H1 (cell line): Measurements from ENCODE around the gene SGCD. TPM values are rescaled to one million over a fixed set of nuclear protein-coding genes. Genes with fewer than 3 reads are reported as not detected.

ENCODE experiments used
- CTCF ChIA-PET: fragments of 300-600 bp; sonication (Branson Sonifier 250); formaldehyde crosslinking; loops from one replicate; lab custom pipeline; 2021; ENCODE audit not compliant: partially characterized antibody; lab: Charles Lee
- POLR2A ChIA-PET: fragments of 300-600 bp; sonication (Branson Sonifier 250); formaldehyde crosslinking; loops from one replicate; lab custom pipeline; 2021; ENCODE audit warnings: inconsistent platforms; ENCODE audit not compliant: partially characterized antibody; lab: Charles Lee
- DNase-seq, 2 experiments: peaks; one replicate each; pipeline versions ENCODE4 v3.0.0 to v3.0.0-alpha.2; 2010 to 2022; ENCODE audit warnings: low spot score in 2 of 2, low read depth in 1 of 2, mixed read lengths in 1 of 2
- FAIRE-seq: peaks from 2 replicates; lab custom pipeline; 2011; peaks lifted over from hg19 to GRCh38; lab: Jason Lieb, UNC
- H2AFZ ChIP-seq: 2 replicates; pipeline ENCODE4 v1.8.1; 2012; ENCODE audit warnings: low read length, inconsistent platforms
- H2AK5ac ChIP-seq: 2 replicates; pipeline ENCODE4 v1.6.1; 2013; ENCODE audit warnings: low read depth, low read length
- H2BK120ac ChIP-seq: replicated peaks from 2 replicates; pipeline ENCODE3; 2013; ENCODE audit warnings: low read depth, low read length, inconsistent platforms
- H2BK12ac ChIP-seq: 2 replicates; pipeline ENCODE4 v1.6.1; 2013; ENCODE audit warnings: low read depth, low read length
- H2BK15ac ChIP-seq: 2 replicates; pipeline ENCODE4 v1.6.1; 2013; ENCODE audit warnings: low read length
- H2BK20ac ChIP-seq: 2 replicates; pipeline ENCODE4 v1.6.1; 2013; ENCODE audit warnings: low read length
- H2BK5ac ChIP-seq: 2 replicates; pipeline ENCODE4 v1.6.1; 2013; ENCODE audit warnings: low read depth, low read length
- H3K14ac ChIP-seq: 2 replicates; pipeline ENCODE4 v1.6.1; 2013; ENCODE audit warnings: inconsistent platforms; ENCODE audit not compliant: insufficient read length
- H3K18ac ChIP-seq: 2 replicates; pipeline ENCODE4 v1.6.1; 2013; ENCODE audit warnings: low read length; ENCODE audit errors: extremely low read depth
- H3K23ac ChIP-seq: 2 replicates; pipeline ENCODE4 v1.6.1; 2013; ENCODE audit warnings: inconsistent platforms; ENCODE audit not compliant: insufficient read length
- H3K23me2 ChIP-seq: 2 replicates; pipeline ENCODE4 v1.6.1; 2013; ENCODE audit warnings: low read depth, low read length
- H3K27ac ChIP-seq: 2 replicates; pipeline ENCODE4 v1.6.1; 2011; ENCODE audit warnings: low read depth, low read length, inconsistent platforms
- H3K27me3 ChIP-seq, 4 experiments: replicated peaks in 1 of 4; 1 replicate in 1 of 4; 2 replicates in 3 of 4; pipeline versions ENCODE4 v1.6.1 to v1.8.1; 2011 to 2013; ENCODE audit warnings: low read length in 3 of 4, mild to moderate bottlenecking in 3 of 4, inconsistent platforms in 2 of 4, mixed read lengths in 2 of 4, moderate library complexity in 1 of 4; ENCODE audit not compliant: control insufficient read depth in 3 of 4, insufficient read depth in 3 of 4; ENCODE audit errors: extremely low read depth in 1 of 4
- H3K36me3 ChIP-seq, 4 experiments: 2 replicates each; pipeline versions ENCODE4 v1.6.1 to v1.8.1; 2011 to 2013; ENCODE audit warnings: mild to moderate bottlenecking in 4 of 4, low read length in 3 of 4, moderate library complexity in 2 of 4, control low read depth in 1 of 4, inconsistent platforms in 1 of 4; ENCODE audit not compliant: insufficient read depth in 4 of 4, control insufficient read depth in 2 of 4
- H3K4ac ChIP-seq: replicated peaks from 2 replicates; pipeline ENCODE3; 2013; ENCODE audit warnings: low read length, low read depth, mixed read lengths, inconsistent platforms; ENCODE audit not compliant: insufficient read length
- H3K4me1 ChIP-seq, 4 experiments: replicated peaks in 1 of 4; 1 replicate in 1 of 4; 2 replicates in 3 of 4; pipeline versions ENCODE4 v1.6.1 to v1.8.1; 2011 to 2013; ENCODE audit warnings: low read length in 3 of 4, inconsistent platforms in 2 of 4, mixed read lengths in 1 of 4; ENCODE audit not compliant: insufficient read depth in 4 of 4, control insufficient read depth in 3 of 4
- H3K4me2 ChIP-seq, 2 experiments: 2 replicates each; pipeline versions ENCODE4 v1.6.1 to v1.8.1; 2011 to 2013; ENCODE audit warnings: low read depth in 2 of 2, low read length in 2 of 2, control low read depth in 1 of 2, inconsistent platforms in 1 of 2, mild to moderate bottlenecking in 1 of 2; ENCODE audit not compliant: insufficient read depth in 1 of 2
- H3K4me3 ChIP-seq, 4 experiments: fragments of 200-600, 300-600 bp in 1 of 4; sonication (generic), shearing (Covaris generic), sonication (Bioruptor Twin) in 1 of 4; 2 replicates each; pipeline versions ENCODE4 v1.5.1 to v1.8.1; 2011 to 2016; ENCODE audit warnings: low read length in 4 of 4, low read depth in 3 of 4, control low read depth in 2 of 4, inconsistent platforms in 2 of 4, mild to moderate bottlenecking in 2 of 4, mixed read lengths in 1 of 4, moderate library complexity in 1 of 4; ENCODE audit not compliant: insufficient read depth in 2 of 4; ENCODE audit errors: extremely low read depth in 1 of 4
- H3K56ac ChIP-seq: replicated peaks from 2 replicates; pipeline ENCODE3; 2013; ENCODE audit warnings: low read depth, mild to moderate bottlenecking, mixed read lengths, low read length, inconsistent platforms; ENCODE audit not compliant: insufficient read length
- H3K79me1 ChIP-seq: 2 replicates; pipeline ENCODE4 v1.6.1; 2013; ENCODE audit warnings: low read depth, low read length, control low read depth
- H3K79me2 ChIP-seq, 2 experiments: 2 replicates each; pipeline versions ENCODE4 v1.6.1 to v1.8.1; 2012 to 2013; ENCODE audit warnings: low read length in 2 of 2, mild to moderate bottlenecking in 2 of 2, inconsistent platforms in 1 of 2; ENCODE audit not compliant: insufficient read depth in 2 of 2, control insufficient read depth in 1 of 2
- H3K9ac ChIP-seq, 4 experiments: replicated peaks in 1 of 4; 1 replicate in 1 of 4; 2 replicates in 3 of 4; pipeline versions ENCODE4 v1.6.1 to v1.8.1; 2011 to 2013; ENCODE audit warnings: low read depth in 3 of 4, low read length in 3 of 4, control low read depth in 2 of 4, mild to moderate bottlenecking in 2 of 4, moderate library complexity in 2 of 4, inconsistent platforms in 1 of 4; ENCODE audit errors: extremely low read depth in 1 of 4
- H3K9me3 ChIP-seq, 2 experiments: 2 replicates each; pipeline versions ENCODE4 v1.6.1 to v1.8.1; 2012 to 2013; ENCODE audit warnings: mild to moderate bottlenecking in 2 of 2, moderate library complexity in 2 of 2, control low read depth in 1 of 2, inconsistent platforms in 1 of 2, low read depth in 1 of 2, low read length in 1 of 2, mixed read lengths in 1 of 2; ENCODE audit not compliant: insufficient read depth in 2 of 2
- H4K20me1 ChIP-seq, 2 experiments: replicated peaks in 1 of 2; 2 replicates each; pipeline versions ENCODE3 to v1.8.1; 2011 to 2013; ENCODE audit warnings: inconsistent platforms in 2 of 2, low read length in 2 of 2, mild to moderate bottlenecking in 1 of 2; ENCODE audit not compliant: insufficient read depth in 2 of 2, control insufficient read depth in 1 of 2
- H4K5ac ChIP-seq: 2 replicates; pipeline ENCODE4 v1.6.1; 2013; ENCODE audit warnings: low read length, low read depth, mixed read lengths, inconsistent platforms; ENCODE audit not compliant: insufficient read length
- H4K8ac ChIP-seq: 2 replicates; pipeline ENCODE4 v1.8.0; 2013; ENCODE audit warnings: mild to moderate bottlenecking, moderate library complexity, low read length, inconsistent platforms; ENCODE audit not compliant: insufficient read depth; ENCODE audit errors: extremely low read depth
- H4K91ac ChIP-seq: replicated peaks from 2 replicates; pipeline ENCODE3; 2013; ENCODE audit warnings: low read length, mixed read lengths, inconsistent platforms; ENCODE audit not compliant: insufficient read length
- BCL11A ChIP-seq, 2 experiments: IDR thresholded peaks; one replicate each; pipeline ENCODE4 v1.6.1; 2011; ENCODE audit warnings: low read depth in 2 of 2, low read length in 2 of 2, mild to moderate bottlenecking in 2 of 2
- BRCA1 ChIP-seq: IDR thresholded peaks from 2 replicates; pipeline ENCODE4 v1.6.1; 2012; ENCODE audit warnings: low read depth, low read length, improper control_type of control experiment
- GTF2F1 ChIP-seq: IDR thresholded peaks from 2 replicates; pipeline ENCODE4 v1.6.1; 2012; ENCODE audit warnings: low read depth, low read length, improper control_type of control experiment, borderline replicate concordance
- JUN ChIP-seq: IDR thresholded peaks from 2 replicates; pipeline ENCODE4 v1.6.1; 2011; ENCODE audit warnings: low read depth, mild to moderate bottlenecking, improper control_type of control experiment, low read length
- KDM1A ChIP-seq: fragments of 200-600, 300-600 bp; sonication (generic); IDR thresholded peaks from 2 replicates; pipeline ENCODE4 v1.7.1; 2016; ENCODE audit warnings: mild to moderate bottlenecking, low read length, borderline replicate concordance
- PHF8 ChIP-seq: fragments of 200-600 bp; sonication (generic); conservative IDR thresholded peaks from 2 replicates; pipeline ENCODE4 v1.7.1; 2012; ENCODE audit warnings: low read depth, mild to moderate bottlenecking, inconsistent platforms, low read length, moderate library complexity
- POLR2AphosphoS5 ChIP-seq: IDR thresholded peaks from 2 replicates; pipeline ENCODE4 v1.6.1; 2011; ENCODE audit warnings: low read depth, low read length
- POU5F1 ChIP-seq: IDR thresholded peaks from 2 replicates; pipeline ENCODE4 v1.6.1; 2011; ENCODE audit warnings: low read depth, mild to moderate bottlenecking, low read length, moderate library complexity
- RBBP5 ChIP-seq: IDR thresholded peaks from 2 replicates; pipeline ENCODE4 v1.7.1; 2012; ENCODE audit warnings: low read depth, mild to moderate bottlenecking, inconsistent platforms, low read length, moderate library complexity, borderline replicate concordance
- SP1 ChIP-seq: IDR thresholded peaks from 2 replicates; pipeline ENCODE4 v1.6.1; 2011; ENCODE audit warnings: low read depth, low read length
- SP2 ChIP-seq: IDR thresholded peaks from 2 replicates; pipeline ENCODE4 v1.6.1; 2012; ENCODE audit warnings: mild to moderate bottlenecking, low read length, inconsistent platforms
- SP4 ChIP-seq: IDR thresholded peaks from 2 replicates; pipeline ENCODE4 v1.6.1; 2012; ENCODE audit warnings: low read length, inconsistent platforms
- TBP ChIP-seq: IDR thresholded peaks from 2 replicates; pipeline ENCODE4 v1.6.1; 2011; ENCODE audit warnings: low read depth, low read length, improper control_type of control experiment
- WGBS, 2 experiments: shearing (Covaris generic) in 1 of 2; methylation state at CpG; one replicate each; pipeline versions ENCODE4 v1.1.6 to v1.1.7; 2013 to 2015; ENCODE audit warnings: low lambda C conversion rate in 2 of 2, mixed read lengths in 2 of 2, inconsistent platforms in 1 of 2, low coverage in 1 of 2, missing lambda C conversion rate in 1 of 2; ENCODE audit not compliant: insufficient replicate concordance in 2 of 2, insufficient coverage in 1 of 2, insufficient read length in 1 of 2; ENCODE audit errors: extremely low coverage in 1 of 2, missing lambda C conversion rate in 1 of 2; 5-methylcytosine and 5-hydroxymethylcytosine counted together
- polyA plus RNA-seq, 7 experiments: library from polyadenylated mRNA; depleted of rRNA in 3 of 7; stranded (reverse) in 5 of 7; unstranded in 2 of 7; fragments of >200 nt in 5 of 7; fragments of 200-250 nt in 2 of 7; gene quantifications; 1 replicate in 5 of 7; 2 replicates in 1 of 7; 4 replicates in 1 of 7; pipeline versions ENCODE4 v1.2.1 to v1.2.3, GENCODE V29; 2011 to 2013; ENCODE audit warnings: missing spikeins in 2 of 7, mixed read lengths in 2 of 7
- total RNA-seq: library from RNA; stranded (reverse); fragmentation: NEBNext Ultra II Directional; extraction: Animal tissue kit (Norgen Biotek cat#: 25700); gene quantifications from 2 replicates; pipeline ENCODE4 v1.2.1, GENCODE V29; 2021

Gene SGCD
- total and polyA plus RNA-seq, 2 of the 8 experiments (the other 6 are each of a cell fraction or from before 2014, with no cell fraction given): 0.04 to 0.08 TPM

DNA sequence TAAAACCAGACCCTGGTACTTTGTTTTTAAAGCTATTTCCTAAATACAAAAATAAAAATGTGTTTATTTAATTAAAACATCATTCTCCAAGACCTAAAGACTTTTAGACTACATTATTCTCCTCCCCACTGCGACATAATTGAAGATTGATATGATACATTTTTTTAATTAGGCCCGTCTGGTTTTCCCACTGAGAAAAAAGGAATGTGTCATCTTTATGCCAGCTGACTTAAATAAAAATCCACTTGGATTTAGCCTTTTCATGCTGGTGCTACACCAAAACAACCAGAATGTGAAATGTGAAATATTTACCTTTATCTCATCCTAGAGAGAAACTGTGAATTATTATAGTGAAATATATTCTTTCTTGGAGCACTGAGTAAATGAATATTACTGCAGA, 367.6 kb downstream of the SGCD start:
- Histone ChIP-seq H3K23me2 (no peaks in the 10 kb centered on the region; the same call in 1 of the 2 replicates), H3K27ac (no peak overlapping the region), H2BK20ac (no peak overlapping the region), H3K23ac (no peak overlapping the region), H3K4me3 (no peak overlapping the region), H4K20me1 (no peaks in the 10 kb centered on the region), H3K4me2 (no peak overlapping the region), H2BK15ac (no peak overlapping the region), H3K4me1 (peaks cover 0 to 6% (median 1%) of the 10 kb centered on the region in 4 experiments; a peak in 2 of 7 replicates), H3K79me2 (no peaks in the 10 kb centered on the region), H3K9me3 (no peaks in the 10 kb centered on the region), H2BK12ac (no peak overlapping the region), H4K91ac (no peak overlapping the region), H3K9ac (no peak overlapping the region), H2BK5ac (no peak overlapping the region), H3K56ac (no peak overlapping the region), H3K18ac (no peak overlapping the region), H3K36me3 (no peaks in the 10 kb centered on the region), H4K5ac (no peak overlapping the region), H2BK120ac (no peak overlapping the region), H2AK5ac (no peak overlapping the region), H4K8ac (no peak overlapping the region), H3K14ac (no peak overlapping the region), H3K4ac (no peak overlapping the region), H3K79me1 (no peaks in the 10 kb centered on the region), H2AFZ (no peak overlapping the region), H3K27me3 (no peaks in the 10 kb centered on the region)
- no peak for DNase-seq
- 84% methylated on average over 2 of the region's 2 CpGs; no CpG with 5 or more reads in 1 of the 2 experiments for WGBS, 2 experiments
- FAIRE-seq: no peak
- TF ChIP-seq KDM1A (no peak), PHF8 (no peak), SP1 (no peak), POU5F1 (no peak), BCL11A (IDR thresholded peaks at IDR 0.05; ENCODE audit: low read depth in 2 of 2, low read length in 2 of 2) (no peak), SP2 (no peak), JUN (no peak), GTF2F1 (no peak), POLR2AphosphoS5 (no peak), SP4 (no peak), TBP (no peak), BRCA1 (no peak), RBBP5 (no peak)
- ChIA-PET POLR2A (no interaction called here), CTCF (interaction anchor here (0.8 kb wide), 1 partner anchor 9 kb away, joined by 3 read pairs; no protein-coding TSS in a partner anchor)
